Measurements from ENCODE around the gene GINS2. TPM values are rescaled to one million over a fixed set of nuclear protein-coding genes. Genes with fewer than 3 reads are reported as not detected.
A peak's percentile ranks its signal among the peaks of the same experiment; 100 is the strongest.

Gene GINS2
- total RNA-seq, 6 experiments from 2014 or later: 0.49 to 4.7 (median 1.3) TPM

DNA sequence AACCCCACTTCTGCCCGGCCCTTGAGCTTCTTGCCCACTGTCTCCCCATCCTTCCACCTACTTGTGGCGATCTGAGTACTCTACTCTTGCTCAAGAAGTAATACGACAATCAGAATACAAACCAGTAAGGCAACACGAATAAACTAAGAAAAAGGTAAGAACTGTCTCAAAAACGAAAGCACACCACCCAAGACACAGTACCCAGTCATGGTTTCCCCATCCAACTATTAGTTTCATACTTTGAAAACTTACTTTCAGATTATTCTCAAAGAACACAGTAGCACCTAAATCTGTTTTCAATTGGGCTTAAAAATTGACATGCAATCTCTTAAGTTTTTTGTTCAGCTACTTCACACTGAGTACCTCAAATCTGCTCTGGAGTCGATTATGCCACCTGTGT lies 13.9 kb downstream of the GINS2 start:
- Histone ChIP-seq H3K4me1 (peaks cover 0 to 26% (median 12%) of the 10 kb centered on the region in 4 donors), H3K4me3 (no peak overlapping the region), H3K36me3 (peaks cover 0 to 30% (median 15%) of the 10 kb centered on the region in 4 donors), H3K27me3 (no peaks in the 10 kb centered on the region), H3K27ac (peak overlapping the region in 2 of 3 donors; percentile 58 to 65), H3K9me3 (no peaks in the 10 kb centered on the region)
- WGBS (ENCODE audit: insufficient coverage, low coverage, low lambda C conversion rate, missing lambda C conversion rate): 77% methylated on average over 5 of the region's 6 CpGs
- no peak for TF ChIP-seq POLR2A (IDR thresholded peaks at IDR 0.05)
- TF ChIP-seq, protein P1, sequence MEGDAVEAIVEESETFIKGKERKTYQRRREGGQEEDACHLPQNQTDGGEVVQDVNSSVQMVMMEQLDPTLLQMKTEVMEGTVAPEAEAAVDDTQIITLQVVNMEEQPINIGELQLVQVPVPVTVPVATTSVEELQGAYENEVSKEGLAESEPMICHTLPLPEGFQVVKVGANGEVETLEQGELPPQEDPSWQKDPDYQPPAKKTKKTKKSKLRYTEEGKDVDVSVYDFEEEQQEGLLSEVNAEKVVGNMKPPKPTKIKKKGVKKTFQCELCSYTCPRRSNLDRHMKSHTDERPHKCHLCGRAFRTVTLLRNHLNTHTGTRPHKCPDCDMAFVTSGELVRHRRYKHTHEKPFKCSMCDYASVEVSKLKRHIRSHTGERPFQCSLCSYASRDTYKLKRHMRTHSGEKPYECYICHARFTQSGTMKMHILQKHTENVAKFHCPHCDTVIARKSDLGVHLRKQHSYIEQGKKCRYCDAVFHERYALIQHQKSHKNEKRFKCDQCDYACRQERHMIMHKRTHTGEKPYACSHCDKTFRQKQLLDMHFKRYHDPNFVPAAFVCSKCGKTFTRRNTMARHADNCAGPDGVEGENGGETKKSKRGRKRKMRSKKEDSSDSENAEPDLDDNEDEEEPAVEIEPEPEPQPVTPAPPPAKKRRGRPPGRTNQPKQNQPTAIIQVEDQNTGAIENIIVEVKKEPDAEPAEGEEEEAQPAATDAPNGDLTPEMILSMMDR (IDR thresholded peaks at IDR 0.05): no peak
- intact Hi-C loops (cut with DNase I): no loop called here
- ATAC-seq: no peak
- no peak for DNase-seq

DNA sequence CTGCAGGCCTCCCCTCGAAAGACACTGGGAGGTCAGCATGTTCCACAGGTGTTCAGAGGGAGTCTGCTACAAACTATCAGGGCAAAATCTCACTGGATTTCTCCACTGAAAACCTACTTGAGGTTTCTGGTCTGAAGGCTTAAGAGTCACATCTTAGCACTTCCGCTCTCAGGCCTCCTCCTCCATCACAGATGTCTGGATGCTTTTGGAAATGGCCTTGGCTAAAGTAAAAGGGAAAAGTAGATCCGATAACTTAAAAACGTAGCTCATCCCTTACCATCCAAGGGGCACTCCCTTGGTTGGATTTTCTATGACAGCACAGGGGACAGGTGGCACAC lies 14.4 kb downstream of the GINS2 start:
- ATAC-seq: no peak
- DNase-seq: no peak
- WGBS (ENCODE audit: insufficient coverage, low coverage, low lambda C conversion rate, missing lambda C conversion rate): 63% methylated on average over 4 of the region's 4 CpGs
- no peaks in the 10 kb centered on the region for H3K27me3 ChIP-seq
- TF ChIP-seq, protein P1 (IDR thresholded peaks at IDR 0.05): no peak
- TF ChIP-seq POLR2A (IDR thresholded peaks at IDR 0.05): peak; percentile 6
- H3K4me1 ChIP-seq: peaks cover 0 to 26% (median 11%) of the 10 kb centered on the region in 4 donors
- no peaks in the 10 kb centered on the region for H3K9me3 ChIP-seq
- H3K27ac ChIP-seq: peak overlapping the region in 2 of 3 donors; percentile 58 to 65
- no peak overlapping the region for H3K4me3 ChIP-seq
- peaks cover 0 to 35% (median 17%) of the 10 kb centered on the region in 4 donors for H3K36me3 ChIP-seq
- intact Hi-C loops (cut with DNase I): no loop called here

DNA sequence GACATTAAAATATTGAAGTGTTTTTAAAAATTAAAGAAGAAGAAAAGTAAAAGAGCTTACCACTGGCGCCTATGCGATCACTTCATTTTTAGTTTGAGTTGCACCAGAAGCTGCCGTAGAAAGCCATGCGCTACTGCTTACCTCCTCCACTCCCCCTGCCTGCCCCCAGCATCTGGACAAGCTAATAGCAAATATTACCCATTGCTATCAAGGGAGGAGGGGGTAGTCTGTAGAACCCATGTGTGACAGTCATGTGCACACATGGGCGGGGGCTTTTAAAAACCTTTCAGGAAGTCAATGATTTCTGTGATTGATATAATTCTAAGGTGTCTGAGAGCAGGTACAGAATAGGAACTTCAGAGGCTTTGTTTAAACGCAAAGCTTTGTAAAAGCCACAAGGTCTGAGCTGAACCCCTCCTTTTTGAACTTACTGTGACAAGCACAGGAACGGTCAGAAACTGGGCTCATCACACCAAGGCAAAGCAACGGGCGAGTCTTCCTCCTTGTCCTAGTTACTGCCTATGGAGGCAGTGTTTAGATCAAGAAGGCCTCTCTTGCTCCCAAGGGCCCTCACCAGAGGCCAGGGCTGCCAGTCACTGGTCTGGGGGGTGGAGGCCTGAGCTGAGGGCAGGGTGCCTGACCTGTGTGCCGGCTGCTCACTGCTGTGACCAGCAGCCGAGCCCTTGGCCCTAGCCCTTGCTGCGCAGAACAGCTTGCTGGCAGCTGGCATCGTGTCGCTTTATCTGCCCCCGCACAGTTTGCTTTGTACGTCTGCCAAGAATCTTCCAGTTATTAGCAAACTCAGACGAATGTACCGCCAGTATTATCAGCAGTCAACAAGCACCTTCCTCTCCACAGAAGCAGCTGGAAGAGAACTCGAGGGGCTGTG lies 15.0 kb downstream of the GINS2 start:
- TF ChIP-seq, protein P1 (IDR thresholded peaks at IDR 0.05): no peak
- TF ChIP-seq POLR2A (IDR thresholded peaks at IDR 0.05): peak; percentile 15
- Histone ChIP-seq H3K27me3 (no peaks in the 10 kb centered on the region), H3K36me3 (peaks cover 0 to 41% (median 19%) of the 10 kb centered on the region in 4 donors), H3K4me3 (no peak overlapping the region), H3K9me3 (no peaks in the 10 kb centered on the region), H3K27ac (peak overlapping the region in 2 of 3 donors; percentile 58 to 65), H3K4me1 (peaks cover 0 to 26% (median 11%) of the 10 kb centered on the region in 4 donors)
- peak; percentile 92 to 96 (median 96) for DNase-seq
- peak; percentile 98 to 99 (median 99) for ATAC-seq
- 43% methylated on average over 10 of the region's 19 CpGs for WGBS (ENCODE audit: insufficient coverage, low coverage, low lambda C conversion rate, missing lambda C conversion rate)
- intact Hi-C loops (cut with DNase I): no loop called here

DNA sequence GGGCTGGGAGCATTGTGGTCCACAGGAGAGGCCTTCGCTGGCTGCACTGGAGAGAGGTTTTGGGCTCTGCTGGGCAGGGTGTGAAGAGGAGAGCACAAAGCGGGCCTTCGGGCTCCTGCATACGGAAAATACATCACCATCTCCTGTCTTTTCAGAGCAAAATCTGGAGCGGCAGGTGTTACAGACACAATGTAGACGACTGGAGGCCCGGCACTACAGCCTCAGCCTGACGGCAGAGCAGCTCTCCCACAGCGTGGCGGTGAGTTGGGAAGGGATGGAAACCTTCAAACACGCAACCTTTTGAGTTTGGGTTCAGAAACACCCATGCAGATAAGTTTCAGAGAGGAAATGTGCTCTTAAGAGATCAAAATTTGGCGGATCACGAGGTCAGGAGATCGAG lies 17.9 kb downstream of the GINS2 start:
- intact Hi-C loops (cut with DNase I): no loop called here
- 94% methylated on average over 14 of the region's 14 CpGs for WGBS (ENCODE audit: insufficient coverage, low coverage, low lambda C conversion rate, missing lambda C conversion rate)
- peaks cover 0 to 26% (median 11%) of the 10 kb centered on the region in 4 donors for H3K4me1 ChIP-seq
- no peaks in the 10 kb centered on the region for H3K9me3 ChIP-seq
- no peak overlapping the region for H3K4me3 ChIP-seq
- H3K27me3 ChIP-seq: no peaks in the 10 kb centered on the region
- no peak overlapping the region for H3K27ac ChIP-seq
- peak in 2 of 3 donors; percentile 5 to 29 for DNase-seq
- ATAC-seq: no peak
- peaks cover 0 to 69% (median 31%) of the 10 kb centered on the region in 4 donors for H3K36me3 ChIP-seq
- TF ChIP-seq POLR2A (IDR thresholded peaks at IDR 0.05): no peak
- TF ChIP-seq, protein P1 (IDR thresholded peaks at IDR 0.05): no peak
